ENCODE results near the gene SHISA4. TPM values are rescaled to one million over a fixed set of nuclear protein-coding genes. Genes with fewer than 3 reads are reported as not detected.

SHISA4 gene
- total RNA-seq, 1 donor: 25.0 TPM

DNA sequence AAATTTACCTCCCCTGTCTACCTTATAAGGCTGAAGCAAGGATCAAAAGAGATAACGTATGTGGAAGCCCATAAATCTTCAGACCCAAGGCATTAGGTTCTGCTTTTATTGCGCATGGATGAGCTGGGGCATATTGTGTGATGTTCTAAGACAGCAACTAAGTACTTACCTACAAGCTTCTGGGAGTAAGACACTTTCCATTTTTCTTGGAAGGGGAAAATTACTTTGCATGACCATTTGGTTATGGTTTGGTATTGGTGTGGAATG is 36.5 kb downstream of the SHISA4 start:
- TF ChIP-seq, protein P1, sequence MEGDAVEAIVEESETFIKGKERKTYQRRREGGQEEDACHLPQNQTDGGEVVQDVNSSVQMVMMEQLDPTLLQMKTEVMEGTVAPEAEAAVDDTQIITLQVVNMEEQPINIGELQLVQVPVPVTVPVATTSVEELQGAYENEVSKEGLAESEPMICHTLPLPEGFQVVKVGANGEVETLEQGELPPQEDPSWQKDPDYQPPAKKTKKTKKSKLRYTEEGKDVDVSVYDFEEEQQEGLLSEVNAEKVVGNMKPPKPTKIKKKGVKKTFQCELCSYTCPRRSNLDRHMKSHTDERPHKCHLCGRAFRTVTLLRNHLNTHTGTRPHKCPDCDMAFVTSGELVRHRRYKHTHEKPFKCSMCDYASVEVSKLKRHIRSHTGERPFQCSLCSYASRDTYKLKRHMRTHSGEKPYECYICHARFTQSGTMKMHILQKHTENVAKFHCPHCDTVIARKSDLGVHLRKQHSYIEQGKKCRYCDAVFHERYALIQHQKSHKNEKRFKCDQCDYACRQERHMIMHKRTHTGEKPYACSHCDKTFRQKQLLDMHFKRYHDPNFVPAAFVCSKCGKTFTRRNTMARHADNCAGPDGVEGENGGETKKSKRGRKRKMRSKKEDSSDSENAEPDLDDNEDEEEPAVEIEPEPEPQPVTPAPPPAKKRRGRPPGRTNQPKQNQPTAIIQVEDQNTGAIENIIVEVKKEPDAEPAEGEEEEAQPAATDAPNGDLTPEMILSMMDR (IDR thresholded peaks at IDR 0.05; ENCODE audit: insufficient read depth, low read depth, low read length): no peak
- no peak for DNase-seq (ENCODE audit: low read depth)
- H3K4me3 ChIP-seq (ENCODE audit: low read depth, low read length): no peak overlapping the region

GRCh38 chr1:201925981-201926645 is 37.4 kb downstream of the SHISA4 start:
- H3K4me3 ChIP-seq (ENCODE audit: low read depth, low read length): no peak overlapping the region
- TF ChIP-seq, protein P1 (IDR thresholded peaks at IDR 0.05; ENCODE audit: insufficient read depth, low read depth, low read length): no peak
- peak; percentile 56 for DNase-seq (ENCODE audit: low read depth)

- TF ChIP-seq, protein P1 (IDR thresholded peaks at IDR 0.05; ENCODE audit: insufficient read depth, low read depth, low read length): no peak
- no peak overlapping the region for H3K4me3 ChIP-seq (ENCODE audit: low read depth, low read length)
- no peak for DNase-seq (ENCODE audit: low read depth)
These were observed 39.6 kb downstream of the SHISA4 start for GRCh38 chr1:201928266-201928665.

GRCh38 chr1:201930137-201930536 is 41.4 kb downstream of the SHISA4 start:
- DNase-seq (ENCODE audit: low read depth): no peak
- TF ChIP-seq, protein P1 (IDR thresholded peaks at IDR 0.05; ENCODE audit: insufficient read depth, low read depth, low read length): no peak
- H3K4me3 ChIP-seq (ENCODE audit: low read depth, low read length): no peak overlapping the region

- H3K4me3 ChIP-seq (ENCODE audit: low read depth, low read length): no peak overlapping the region
- TF ChIP-seq, protein P1 (IDR thresholded peaks at IDR 0.05; ENCODE audit: insufficient read depth, low read depth, low read length): no peak
- DNase-seq (ENCODE audit: low read depth): no peak
These were observed 42.1 kb downstream of the SHISA4 start for GRCh38 chr1:201930803-201931202.

- no peak overlapping the region for H3K4me3 ChIP-seq (ENCODE audit: low read depth, low read length)
- TF ChIP-seq, protein P1 (IDR thresholded peaks at IDR 0.05; ENCODE audit: insufficient read depth, low read depth, low read length): no peak
- peak; percentile 77 for DNase-seq (ENCODE audit: low read depth)
These were observed 45.2 kb downstream of the SHISA4 start for GRCh38 chr1:201933840-201934430.

Measured in fibroblast of villous mesenchyme (primary cell).